ENCODE data around the gene TMEM11. TPM values are rescaled to one million over a fixed set of nuclear protein-coding genes. Genes with fewer than 3 reads are reported as not detected.

The TMEM11 gene
- total RNA-seq, 1 experiment from 2014 or later, result 32.5 TPM

GRCh38 chr17:21249086-21249795 is 35.3 kb upstream of the TMEM11 start:
- Histone ChIP-seq H2AFZ (ENCODE audit: low read length) (no peak overlapping the region), H2BK5ac (ENCODE audit: insufficient read length, low read length) (no peak overlapping the region), H3K18ac (ENCODE audit: insufficient read length, low read depth, low read length) (no peak overlapping the region), H2BK120ac (ENCODE audit: low read depth, low read length, poor library complexity, severe bottlenecking) (no peak overlapping the region), H4K20me1 (ENCODE audit: control insufficient read depth, insufficient read depth, insufficient read length) (no peaks in the 10 kb centered on the region), H3K79me1 (ENCODE audit: insufficient read depth, low read depth, low read length, poor library complexity, severe bottlenecking) (no peaks in the 10 kb centered on the region), H3K4ac (ENCODE audit: low read depth, low read length) (no peak overlapping the region), H4K8ac (replicated peaks; ENCODE audit: insufficient read length, low read depth, low read length) (no peak overlapping the region), H2BK12ac (ENCODE audit: insufficient read length, low read depth, low read length) (no peak overlapping the region), H3K27ac (ENCODE audit: insufficient read length, low read depth, low read length) (no peak overlapping the region), H3K79me2 (ENCODE audit: insufficient read depth, low read length) (no peaks in the 10 kb centered on the region), H3K23me2 (ENCODE audit: insufficient read length, low read depth, low read length, poor library complexity, severe bottlenecking) (peaks cover 3% of the 10 kb centered on the region), H3K14ac (ENCODE audit: insufficient read depth, low read length) (no peak overlapping the region), H4K91ac (ENCODE audit: insufficient read length, low read depth, low read length) (no peak overlapping the region), H3K9me3 (ENCODE audit: control insufficient read depth, low read depth, low read length) (no peaks in the 10 kb centered on the region), H3K27me3 (ENCODE audit: insufficient read depth, low read length) (no peaks in the 10 kb centered on the region; the same call in 1 of the 2 replicates), H3K9ac (ENCODE audit: extremely low read depth, insufficient read length, low read length) (no peak overlapping the region), H3K4me2 (ENCODE audit: insufficient read depth, insufficient read length, low read length) (no peak overlapping the region), H4K5ac (ENCODE audit: insufficient read length, low read depth, low read length) (no peak overlapping the region), H3T11ph (ENCODE audit: low read length) (no peak overlapping the region), H3K56ac (ENCODE audit: insufficient read length, low read depth, low read length) (no peak overlapping the region), H3K4me1 (ENCODE audit: insufficient read depth, low read length) (no peaks in the 10 kb centered on the region), H2BK20ac (ENCODE audit: low read depth, low read length, poor library complexity, severe bottlenecking) (no peak overlapping the region), H2BK15ac (ENCODE audit: low read depth, low read length) (no peak overlapping the region), H3K23ac (ENCODE audit: insufficient read length, low read depth, low read length) (no peak overlapping the region), H2AK5ac (ENCODE audit: insufficient read length, low read length) (no peak overlapping the region)
- WGBS (ENCODE audit: extremely low coverage, insufficient read length, low lambda C conversion rate), result no CpG with 5 or more reads among the region's 12 CpGs
- no peak overlapping the region for H3K27ac Mint-ChIP-seq
- H3K27me3 Mint-ChIP-seq (ENCODE audit: low read depth), result peaks cover 11% of the 10 kb centered on the region
- H3K36me3 Mint-ChIP-seq (ENCODE audit: insufficient read depth in 1 of 3, low read depth in 3 of 3), result no peaks in the 10 kb centered on the region
- peaks cover 16 to 28% of the 10 kb centered on the region in 2 experiments for H3K4me1 Mint-ChIP-seq
- TF ChIP-seq CTCF (conservative IDR thresholded peaks at IDR 0.05), result no peak
- DNase-seq, result no peak
- H3K4me3 Mint-ChIP-seq, result no peak overlapping the region
- H3K9me3 Mint-ChIP-seq, result no peaks in the 10 kb centered on the region
